ENCODE data around the gene CCDC88B. TPM values are rescaled to one million over a fixed set of nuclear protein-coding genes. Genes with fewer than 3 reads are reported as not detected.

The CCDC88B gene
- total RNA-seq, 4 donors from 2014 or later, result 3.3 to 8.3 (median 5.4) TPM

GRCh38 chr11:64352995-64353714 is 13.2 kb downstream of the CCDC88B start:
- no peak for TF ChIP-seq EP300 (IDR thresholded peaks at IDR 0.05)
- no peaks in the 10 kb centered on the region for H3K36me3 ChIP-seq
- no peak for DNase-seq (ENCODE audit: low spot score in 2 of 2)
- peaks cover 32% of the 10 kb centered on the region for H3K4me1 ChIP-seq
- H3K27me3 ChIP-seq, result no peaks in the 10 kb centered on the region
- H3K27ac ChIP-seq, result no peak overlapping the region
- no peak overlapping the region for H3K4me3 ChIP-seq
- no peaks in the 10 kb centered on the region for H3K9me3 ChIP-seq
- WGBS, result 100% methylated on average over 3 of the region's 34 CpGs

- Histone ChIP-seq H3K4me1 (peaks cover 33% of the 10 kb centered on the region), H3K4me3 (no peak overlapping the region), H3K27me3 (no peaks in the 10 kb centered on the region), H3K36me3 (no peaks in the 10 kb centered on the region), H3K27ac (no peak overlapping the region), H3K9me3 (no peaks in the 10 kb centered on the region)
- WGBS, result 89% methylated on average over 10 of the region's 20 CpGs
- DNase-seq (ENCODE audit: low spot score in 2 of 2), result no peak
- TF ChIP-seq EP300 (IDR thresholded peaks at IDR 0.05), result no peak
- TF ChIP-seq CTCF (IDR thresholded peaks at IDR 0.05), result no peak
- no peak for TF ChIP-seq POLR2A (IDR thresholded peaks at IDR 0.05)
- no peak for TF ChIP-seq POLR2AphosphoS5 (IDR thresholded peaks at IDR 0.05)
Observed at GRCh38 chr11:64353715-64354506, 13.9 kb downstream of the CCDC88B start.

GRCh38 chr11:64355078-64355940 is 15.3 kb downstream of the CCDC88B start:
- no peak overlapping the region for H3K27ac ChIP-seq
- no peaks in the 10 kb centered on the region for H3K9me3 ChIP-seq
- no peaks in the 10 kb centered on the region for H3K27me3 ChIP-seq
- no peak for TF ChIP-seq POLR2A (IDR thresholded peaks at IDR 0.05)
- TF ChIP-seq CTCF (IDR thresholded peaks at IDR 0.05), result peak; percentile 14 to 76
- whole genome bisulfite sequencing, result 21% methylated on average over 13 of the region's 23 CpGs
- H3K4me1 ChIP-seq, result peaks cover 41% of the 10 kb centered on the region
- peak overlapping the region; percentile 19 for H3K4me3 ChIP-seq
- H3K36me3 ChIP-seq, result no peaks in the 10 kb centered on the region
- DNase-seq (ENCODE audit: low spot score in 2 of 2), result no peak

GRCh38 chr11:64356498-64357411 is 16.8 kb downstream of the CCDC88B start:
- H3K4me1 ChIP-seq, result peaks cover 49% of the 10 kb centered on the region

More at GRCh38 chr11:64356498-64357411, 16.8 kb downstream of the CCDC88B start:
- 82% methylated on average over 24 of the region's 25 CpGs for WGBS
- TF ChIP-seq CTCF (IDR thresholded peaks at IDR 0.05) (peak in 1 of 2 donors; percentile 15), POLR2A (IDR thresholded peaks at IDR 0.05) (no peak)
- no peaks in the 10 kb centered on the region for H3K27me3 ChIP-seq
- peaks cover 13% of the 10 kb centered on the region for H3K36me3 ChIP-seq
- H3K27ac ChIP-seq, result no peak overlapping the region
- DNase-seq (ENCODE audit: low spot score in 2 of 2), result peak in 1 of 2 donors; percentile 65
- H3K4me3 ChIP-seq, result no peak overlapping the region
- no peaks in the 10 kb centered on the region for H3K9me3 ChIP-seq

Data from suprapubic skin (tissue), 4 donors.